H1 (cell line): ENCODE measurements around the gene TMEM17. TPM values are rescaled to one million over a fixed set of nuclear protein-coding genes. Genes with fewer than 3 reads are reported as not detected.

Source experiments
- CTCF ChIA-PET: fragments of 300-600 bp; sonication (Branson Sonifier 250); formaldehyde crosslinking; loops from one replicate; lab custom pipeline; 2021; ENCODE audit not compliant: partially characterized antibody; lab: Charles Lee
- POLR2A ChIA-PET: fragments of 300-600 bp; sonication (Branson Sonifier 250); formaldehyde crosslinking; loops from one replicate; lab custom pipeline; 2021; ENCODE audit warnings: inconsistent platforms; ENCODE audit not compliant: partially characterized antibody; lab: Charles Lee
- DNase-seq, 2 experiments: peaks; one replicate each; pipeline versions ENCODE4 v3.0.0 to v3.0.0-alpha.2; 2010 to 2022; ENCODE audit warnings: low spot score in 2 of 2, low read depth in 1 of 2, mixed read lengths in 1 of 2
- FAIRE-seq: peaks from 2 replicates; lab custom pipeline; 2011; peaks lifted over from hg19 to GRCh38; lab: Jason Lieb, UNC
- H2AFZ ChIP-seq: 2 replicates; pipeline ENCODE4 v1.8.1; 2012; ENCODE audit warnings: low read length, inconsistent platforms
- H2AK5ac ChIP-seq: 2 replicates; pipeline ENCODE4 v1.6.1; 2013; ENCODE audit warnings: low read depth, low read length
- H2BK120ac ChIP-seq: replicated peaks from 2 replicates; pipeline ENCODE3; 2013; ENCODE audit warnings: low read depth, low read length, inconsistent platforms
- H2BK12ac ChIP-seq: 2 replicates; pipeline ENCODE4 v1.6.1; 2013; ENCODE audit warnings: low read depth, low read length
- H2BK15ac ChIP-seq: 2 replicates; pipeline ENCODE4 v1.6.1; 2013; ENCODE audit warnings: low read length
- H2BK20ac ChIP-seq: 2 replicates; pipeline ENCODE4 v1.6.1; 2013; ENCODE audit warnings: low read length
- H2BK5ac ChIP-seq: 2 replicates; pipeline ENCODE4 v1.6.1; 2013; ENCODE audit warnings: low read depth, low read length
- H3K14ac ChIP-seq: 2 replicates; pipeline ENCODE4 v1.6.1; 2013; ENCODE audit warnings: inconsistent platforms; ENCODE audit not compliant: insufficient read length
- H3K18ac ChIP-seq: 2 replicates; pipeline ENCODE4 v1.6.1; 2013; ENCODE audit warnings: low read length; ENCODE audit errors: extremely low read depth
- H3K23ac ChIP-seq: 2 replicates; pipeline ENCODE4 v1.6.1; 2013; ENCODE audit warnings: inconsistent platforms; ENCODE audit not compliant: insufficient read length
- H3K23me2 ChIP-seq: 2 replicates; pipeline ENCODE4 v1.6.1; 2013; ENCODE audit warnings: low read depth, low read length
- H3K27ac ChIP-seq: 2 replicates; pipeline ENCODE4 v1.6.1; 2011; ENCODE audit warnings: low read depth, low read length, inconsistent platforms
- H3K27me3 ChIP-seq, 4 experiments: replicated peaks in 1 of 4; 1 replicate in 1 of 4; 2 replicates in 3 of 4; pipeline versions ENCODE4 v1.6.1 to v1.8.1; 2011 to 2013; ENCODE audit warnings: low read length in 3 of 4, mild to moderate bottlenecking in 3 of 4, inconsistent platforms in 2 of 4, mixed read lengths in 2 of 4, moderate library complexity in 1 of 4; ENCODE audit not compliant: control insufficient read depth in 3 of 4, insufficient read depth in 3 of 4; ENCODE audit errors: extremely low read depth in 1 of 4
- H3K36me3 ChIP-seq, 4 experiments: 2 replicates each; pipeline versions ENCODE4 v1.6.1 to v1.8.1; 2011 to 2013; ENCODE audit warnings: mild to moderate bottlenecking in 4 of 4, low read length in 3 of 4, moderate library complexity in 2 of 4, control low read depth in 1 of 4, inconsistent platforms in 1 of 4; ENCODE audit not compliant: insufficient read depth in 4 of 4, control insufficient read depth in 2 of 4
- H3K4ac ChIP-seq: replicated peaks from 2 replicates; pipeline ENCODE3; 2013; ENCODE audit warnings: low read length, low read depth, mixed read lengths, inconsistent platforms; ENCODE audit not compliant: insufficient read length
- H3K4me1 ChIP-seq, 4 experiments: replicated peaks in 1 of 4; 1 replicate in 1 of 4; 2 replicates in 3 of 4; pipeline versions ENCODE4 v1.6.1 to v1.8.1; 2011 to 2013; ENCODE audit warnings: low read length in 3 of 4, inconsistent platforms in 2 of 4, mixed read lengths in 1 of 4; ENCODE audit not compliant: insufficient read depth in 4 of 4, control insufficient read depth in 3 of 4
- H3K4me2 ChIP-seq, 2 experiments: 2 replicates each; pipeline versions ENCODE4 v1.6.1 to v1.8.1; 2011 to 2013; ENCODE audit warnings: low read depth in 2 of 2, low read length in 2 of 2, control low read depth in 1 of 2, inconsistent platforms in 1 of 2, mild to moderate bottlenecking in 1 of 2; ENCODE audit not compliant: insufficient read depth in 1 of 2
- H3K4me3 ChIP-seq, 4 experiments: fragments of 200-600, 300-600 bp in 1 of 4; sonication (generic), shearing (Covaris generic), sonication (Bioruptor Twin) in 1 of 4; 2 replicates each; pipeline versions ENCODE4 v1.5.1 to v1.8.1; 2011 to 2016; ENCODE audit warnings: low read length in 4 of 4, low read depth in 3 of 4, control low read depth in 2 of 4, inconsistent platforms in 2 of 4, mild to moderate bottlenecking in 2 of 4, mixed read lengths in 1 of 4, moderate library complexity in 1 of 4; ENCODE audit not compliant: insufficient read depth in 2 of 4; ENCODE audit errors: extremely low read depth in 1 of 4
- H3K56ac ChIP-seq: replicated peaks from 2 replicates; pipeline ENCODE3; 2013; ENCODE audit warnings: low read depth, mild to moderate bottlenecking, mixed read lengths, low read length, inconsistent platforms; ENCODE audit not compliant: insufficient read length
- H3K79me1 ChIP-seq: 2 replicates; pipeline ENCODE4 v1.6.1; 2013; ENCODE audit warnings: low read depth, low read length, control low read depth
- H3K79me2 ChIP-seq, 2 experiments: 2 replicates each; pipeline versions ENCODE4 v1.6.1 to v1.8.1; 2012 to 2013; ENCODE audit warnings: low read length in 2 of 2, mild to moderate bottlenecking in 2 of 2, inconsistent platforms in 1 of 2; ENCODE audit not compliant: insufficient read depth in 2 of 2, control insufficient read depth in 1 of 2
- H3K9ac ChIP-seq, 4 experiments: replicated peaks in 1 of 4; 1 replicate in 1 of 4; 2 replicates in 3 of 4; pipeline versions ENCODE4 v1.6.1 to v1.8.1; 2011 to 2013; ENCODE audit warnings: low read depth in 3 of 4, low read length in 3 of 4, control low read depth in 2 of 4, mild to moderate bottlenecking in 2 of 4, moderate library complexity in 2 of 4, inconsistent platforms in 1 of 4; ENCODE audit errors: extremely low read depth in 1 of 4
- H3K9me3 ChIP-seq, 2 experiments: 2 replicates each; pipeline versions ENCODE4 v1.6.1 to v1.8.1; 2012 to 2013; ENCODE audit warnings: mild to moderate bottlenecking in 2 of 2, moderate library complexity in 2 of 2, control low read depth in 1 of 2, inconsistent platforms in 1 of 2, low read depth in 1 of 2, low read length in 1 of 2, mixed read lengths in 1 of 2; ENCODE audit not compliant: insufficient read depth in 2 of 2
- H4K20me1 ChIP-seq, 2 experiments: replicated peaks in 1 of 2; 2 replicates each; pipeline versions ENCODE3 to v1.8.1; 2011 to 2013; ENCODE audit warnings: inconsistent platforms in 2 of 2, low read length in 2 of 2, mild to moderate bottlenecking in 1 of 2; ENCODE audit not compliant: insufficient read depth in 2 of 2, control insufficient read depth in 1 of 2
- H4K5ac ChIP-seq: 2 replicates; pipeline ENCODE4 v1.6.1; 2013; ENCODE audit warnings: low read length, low read depth, mixed read lengths, inconsistent platforms; ENCODE audit not compliant: insufficient read length
- H4K8ac ChIP-seq: 2 replicates; pipeline ENCODE4 v1.8.0; 2013; ENCODE audit warnings: mild to moderate bottlenecking, moderate library complexity, low read length, inconsistent platforms; ENCODE audit not compliant: insufficient read depth; ENCODE audit errors: extremely low read depth
- H4K91ac ChIP-seq: replicated peaks from 2 replicates; pipeline ENCODE3; 2013; ENCODE audit warnings: low read length, mixed read lengths, inconsistent platforms; ENCODE audit not compliant: insufficient read length
- BRCA1 ChIP-seq: IDR thresholded peaks from 2 replicates; pipeline ENCODE4 v1.6.1; 2012; ENCODE audit warnings: low read depth, low read length, improper control_type of control experiment
- CBX5 ChIP-seq: fragments of 300-800, 300-1000 bp; sonication (generic); IDR thresholded peaks from 2 replicates; pipeline ENCODE4 v1.7.1; 2016; ENCODE audit warnings: antibody characterized with exemption, low read length, low read depth
- CEBPB ChIP-seq: IDR thresholded peaks from 2 replicates; pipeline ENCODE4 v1.6.1; 2012; ENCODE audit warnings: low read depth, low read length
- CHD2 ChIP-seq: IDR thresholded peaks from 2 replicates; pipeline ENCODE4 v1.6.1; 2012; ENCODE audit warnings: low read length, improper control_type of control experiment
- CTBP2 ChIP-seq: IDR thresholded peaks from 2 replicates; pipeline ENCODE4 v1.7.0; 2011; ENCODE audit warnings: borderline replicate concordance, mild to moderate bottlenecking, moderate library complexity, mixed read lengths, low read length; ENCODE audit not compliant: insufficient read depth, insufficient read length
- HDAC2 ChIP-seq, 2 experiments: fragments of 300-600 bp in 1 of 2; sonication (generic) in 1 of 2; IDR thresholded peaks; 2 replicates each; pipeline ENCODE4 v1.6.1; 2011 to 2012; ENCODE audit warnings: low read depth in 2 of 2, low read length in 2 of 2, mild to moderate bottlenecking in 2 of 2, moderate library complexity in 2 of 2, borderline replicate concordance in 1 of 2, inconsistent platforms in 1 of 2
- RXRA ChIP-seq: IDR thresholded peaks from 2 replicates; pipeline ENCODE4 v1.6.1; 2011; ENCODE audit warnings: low read depth, mild to moderate bottlenecking, low read length, moderate library complexity; ENCODE audit not compliant: insufficient read depth
- SIN3A ChIP-seq, 2 experiments: IDR thresholded peaks in 1 of 2; conservative IDR thresholded peaks in 1 of 2; 2 replicates each; pipeline ENCODE4 v1.6.1; 2011 to 2012; ENCODE audit warnings: low read length in 2 of 2, improper control_type of control experiment in 1 of 2, low read depth in 1 of 2, mild to moderate bottlenecking in 1 of 2
- SP4 ChIP-seq: IDR thresholded peaks from 2 replicates; pipeline ENCODE4 v1.6.1; 2012; ENCODE audit warnings: low read length, inconsistent platforms
- TBP ChIP-seq: IDR thresholded peaks from 2 replicates; pipeline ENCODE4 v1.6.1; 2011; ENCODE audit warnings: low read depth, low read length, improper control_type of control experiment
- TEAD4 ChIP-seq: IDR thresholded peaks from 2 replicates; pipeline ENCODE4 v1.6.1; 2012; ENCODE audit warnings: low read depth, low read length, inconsistent platforms, mixed read lengths
- ZNF274 ChIP-seq: IDR thresholded peaks from 2 replicates; pipeline ENCODE4 v1.7.0; 2012; ENCODE audit warnings: low read length, borderline replicate concordance; ENCODE audit errors: extremely low read depth
- WGBS, 2 experiments: shearing (Covaris generic) in 1 of 2; methylation state at CpG; one replicate each; pipeline versions ENCODE4 v1.1.6 to v1.1.7; 2013 to 2015; ENCODE audit warnings: low lambda C conversion rate in 2 of 2, mixed read lengths in 2 of 2, inconsistent platforms in 1 of 2, low coverage in 1 of 2, missing lambda C conversion rate in 1 of 2; ENCODE audit not compliant: insufficient replicate concordance in 2 of 2, insufficient coverage in 1 of 2, insufficient read length in 1 of 2; ENCODE audit errors: extremely low coverage in 1 of 2, missing lambda C conversion rate in 1 of 2; 5-methylcytosine and 5-hydroxymethylcytosine counted together
- polyA plus RNA-seq, 7 experiments: library from polyadenylated mRNA; depleted of rRNA in 3 of 7; stranded (reverse) in 5 of 7; unstranded in 2 of 7; fragments of >200 nt in 5 of 7; fragments of 200-250 nt in 2 of 7; gene quantifications; 1 replicate in 5 of 7; 2 replicates in 1 of 7; 4 replicates in 1 of 7; pipeline versions ENCODE4 v1.2.1 to v1.2.3, GENCODE V29; 2011 to 2013; ENCODE audit warnings: missing spikeins in 2 of 7, mixed read lengths in 2 of 7
- total RNA-seq: library from RNA; stranded (reverse); fragmentation: NEBNext Ultra II Directional; extraction: Animal tissue kit (Norgen Biotek cat#: 25700); gene quantifications from 2 replicates; pipeline ENCODE4 v1.2.1, GENCODE V29; 2021

The TMEM17 gene
- total and polyA plus RNA-seq, 2 of the 8 experiments (the other 6 are each of a cell fraction or from before 2014, with no cell fraction given) = 0.69 to 1.2 TPM

DNA sequence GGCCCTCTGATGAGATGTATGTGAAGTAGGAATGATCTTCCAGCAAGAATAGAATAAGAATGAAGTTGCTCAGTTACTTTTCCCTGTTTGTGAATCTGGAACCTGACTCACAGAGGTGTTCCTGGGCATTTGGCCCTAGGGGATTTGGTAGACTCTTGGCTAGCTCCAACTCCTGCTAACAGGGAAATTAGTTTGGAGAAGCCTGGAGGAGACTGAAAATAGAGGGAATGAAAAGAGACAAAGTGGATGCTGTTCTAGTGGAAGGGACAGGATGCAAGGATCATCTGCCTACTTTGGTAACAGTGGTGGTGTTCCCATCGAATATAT is 19.6 kb downstream of the TMEM17 start:
- CTCF ChIA-PET = interaction anchor here (0.8 to 5.0 kb wide), 5 partner anchors 9 to 30 kb away, joined by 3 to 22 read pairs (median 5); no protein-coding TSS in a partner anchor
- no peak overlapping the region for H3K18ac ChIP-seq

More for the DNA sequence above, 19.6 kb downstream of the TMEM17 start:
- Histone ChIP-seq H3K23me2 (no peaks in the 10 kb centered on the region), H3K9ac (no peak overlapping the region), H2BK12ac (no peak overlapping the region), H3K4me2 (no peak overlapping the region), H3K79me1 (no peaks in the 10 kb centered on the region; the same call in 1 of the 2 replicates), H3K14ac (no peak overlapping the region), H4K20me1 (no peaks in the 10 kb centered on the region), H2BK20ac (no peak overlapping the region), H2AFZ (no peak overlapping the region), H3K4me1 (peaks cover 0 to 4% (median 1%) of the 10 kb centered on the region in 4 experiments; a peak in 4 of 7 replicates), H3K36me3 (no peaks in the 10 kb centered on the region), H3K27ac (no peak overlapping the region), H3K27me3 (no peaks in the 10 kb centered on the region), H2BK5ac (no peak overlapping the region), H3K9me3 (no peaks in the 10 kb centered on the region), H3K56ac (no peak overlapping the region), H2AK5ac (no peak overlapping the region), H4K91ac (no peak overlapping the region), H3K4me3 (no peak overlapping the region), H3K23ac (no peak overlapping the region), H3K79me2 (no peaks in the 10 kb centered on the region), H2BK15ac (no peak overlapping the region), H4K5ac (no peak overlapping the region), H2BK120ac (no peak overlapping the region), H4K8ac (no peak overlapping the region), H3K4ac (no peak overlapping the region)
- DNase-seq (no peak), FAIRE-seq (no peak)
- TF ChIP-seq CEBPB (no peak), TBP (no peak), BRCA1 (no peak), ZNF274 (no peak), SIN3A (conservative IDR thresholded peaks at IDR 0.05 in 1 of 2, IDR thresholded peaks at IDR 0.05 in 1 of 2; ENCODE audit: low read depth in 1 of 2, low read length in 2 of 2) (no peak), HDAC2 (IDR thresholded peaks at IDR 0.05; ENCODE audit: borderline replicate concordance in 1 of 2, low read depth in 2 of 2, low read length in 2 of 2) (no peak), CHD2 (no peak), RXRA (no peak), SP4 (no peak), TEAD4 (no peak), CTBP2 (no peak), CBX5 (no peak)
- WGBS, 2 experiments = 71% methylated on average over 1 of the region's 1 CpG; no CpG with 5 or more reads in 1 of the 2 experiments
- POLR2A ChIA-PET = interaction anchor here (0.7 to 1.3 kb wide), 4 partner anchors 9 to 343 kb away, joined by 3 to 4 read pairs (median 4); partner anchors contain the start of gene TMEM17
